Endodermal cell (in vitro differentiated cells): ENCODE results near the gene SEC16A. TPM values are rescaled to one million over a fixed set of nuclear protein-coding genes. Genes with fewer than 3 reads are reported as not detected.
A peak's percentile ranks its signal among the peaks of the same experiment; 100 is the strongest.

Experiments
- DNase-seq: peaks from one replicate; pipeline ENCODE4 v3.0.0-alpha.2; 2017
- H3K27ac ChIP-seq: 2 replicates; pipeline ENCODE4 v1.5.1; 2013; ENCODE audit warnings: mild to moderate bottlenecking, low read depth, low read length, moderate library complexity
- H3K27me3 ChIP-seq: 2 replicates; pipeline ENCODE4 v1.6.1; 2013; ENCODE audit warnings: mild to moderate bottlenecking, low read length, moderate library complexity; ENCODE audit not compliant: insufficient read depth, control insufficient read depth, poor library complexity, severe bottlenecking
- H3K36me3 ChIP-seq: 2 replicates; pipeline ENCODE4 v1.7.0; 2013; ENCODE audit warnings: mild to moderate bottlenecking, low read length, moderate library complexity; ENCODE audit not compliant: control insufficient read depth, insufficient read depth
- H3K4me1 ChIP-seq: one replicate; pipeline ENCODE4 v1.7.0; 2013; ENCODE audit warnings: low read length; ENCODE audit not compliant: control insufficient read depth, insufficient read depth
- H3K4me3 ChIP-seq: 2 replicates; pipeline ENCODE4 v1.5.1; 2013; ENCODE audit warnings: mild to moderate bottlenecking, low read length, moderate library complexity
- H3K9ac ChIP-seq: 2 replicates; pipeline ENCODE4 v1.6.1; 2013; ENCODE audit warnings: mild to moderate bottlenecking, low read length, moderate library complexity; ENCODE audit not compliant: poor library complexity, severe bottlenecking; ENCODE audit errors: extremely low read depth
- H3K9me3 ChIP-seq: 2 replicates; pipeline ENCODE4 v1.6.1; 2013; ENCODE audit warnings: mild to moderate bottlenecking, low read length, moderate library complexity; ENCODE audit not compliant: control insufficient read depth
- H3K27ac Mint-ChIP-seq: 2 replicates; pipeline ENCODE4 v1.8.0; 2020; ENCODE audit warnings: mixed read lengths
- H3K27me3 Mint-ChIP-seq: 2 replicates; pipeline ENCODE4 v1.8.0; 2021; ENCODE audit warnings: mild to moderate bottlenecking, mixed read lengths; ENCODE audit not compliant: insufficient read depth
- H3K36me3 Mint-ChIP-seq: 2 replicates; pipeline ENCODE4 v1.8.0; 2020; ENCODE audit warnings: low read depth, mixed read lengths
- H3K4me1 Mint-ChIP-seq: 2 replicates; pipeline ENCODE4 v1.8.0; 2020; ENCODE audit warnings: mixed read lengths
- H3K4me3 Mint-ChIP-seq: 2 replicates; pipeline ENCODE4 v1.8.0; 2020; ENCODE audit warnings: mild to moderate bottlenecking, moderate library complexity, mixed read lengths
- H3K9me3 Mint-ChIP-seq: 2 replicates; pipeline ENCODE4 v1.8.0; 2020; ENCODE audit warnings: mild to moderate bottlenecking, mixed read lengths
- WGBS, 2 experiments: methylation state at CpG; one replicate each; pipeline versions ENCODE4 v1.1.5 to v1.1.7; 2013; ENCODE audit warnings: missing lambda C conversion rate in 2 of 2, mixed read lengths in 1 of 2; ENCODE audit not compliant: insufficient coverage in 1 of 2, insufficient read length in 1 of 2; 5-methylcytosine and 5-hydroxymethylcytosine counted together
- total RNA-seq, 2 donors: library from RNA; stranded (reverse); fragmentation: NEBNext Ultra II Directional in 1 of 2; extraction: Animal tissue kit (Norgen Biotek cat#: 25700) in 1 of 2; gene quantifications; 2 replicates in 1 of 2; 3 replicates in 1 of 2; pipeline ENCODE4 v1.2.1, GENCODE V29; 2021
- TF ChIP-seq, protein P1 (sequence below): fragments of 200-600 bp; sonication (generic); conservative IDR thresholded peaks from 2 replicates; pipeline ENCODE4 v1.5.0; 2021; ENCODE audit warnings: antibody characterized with exemption, mild to moderate bottlenecking

Gene SEC16A
- total RNA-seq, 2 donors from 2014 or later, result 54.6 to 60.7 TPM

DNA sequence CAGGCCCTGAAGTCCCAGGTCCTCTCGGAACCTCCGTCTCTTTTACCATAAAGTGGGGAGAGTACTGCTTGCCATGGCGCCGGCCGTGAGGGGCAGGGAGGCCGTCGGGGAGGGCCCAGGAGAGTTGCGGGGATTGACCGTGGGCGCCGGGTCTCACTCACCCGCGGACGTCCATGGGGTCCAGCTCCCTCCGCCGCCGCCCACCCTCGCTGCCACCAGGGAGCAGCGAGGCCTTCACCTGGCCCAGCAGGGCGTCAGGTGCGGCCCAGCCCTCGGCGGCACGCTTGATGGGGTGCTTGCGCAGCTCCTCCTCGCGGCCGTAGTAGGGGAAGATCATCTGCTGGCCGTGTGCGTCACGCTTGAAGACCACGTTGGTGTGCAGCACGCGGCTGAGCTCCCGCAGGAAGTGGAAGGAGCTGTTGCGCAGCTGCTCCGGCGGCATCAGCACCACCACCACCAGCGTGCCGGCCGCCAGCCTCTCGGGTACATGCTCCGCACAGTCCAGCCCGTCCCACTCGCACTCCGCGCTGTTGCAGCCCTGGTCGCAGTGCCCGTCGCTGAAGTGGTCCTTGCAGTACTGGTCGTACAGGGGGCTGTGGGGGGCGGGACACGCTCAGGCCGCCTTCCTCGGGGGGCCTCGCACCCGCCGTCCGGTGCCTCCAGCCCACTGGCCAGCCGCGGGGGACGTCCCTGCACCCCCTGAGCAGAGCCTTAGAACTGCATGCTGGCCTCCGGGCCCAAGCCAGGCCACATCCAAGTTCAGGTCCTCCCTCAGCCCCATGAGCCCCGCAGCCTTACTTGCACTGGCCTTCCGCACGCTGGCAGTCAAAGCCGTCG is 21.9 kb upstream of the SEC16A start:
- Histone ChIP-seq H3K36me3 (no peaks in the 10 kb centered on the region), H3K27ac (no peak overlapping the region), H3K4me3 (no peak overlapping the region), H3K9ac (no peak overlapping the region), H3K9me3 (no peaks in the 10 kb centered on the region), H3K4me1 (no peaks in the 10 kb centered on the region), H3K27me3 (no peaks in the 10 kb centered on the region)
- no peak overlapping the region for H3K27ac Mint-ChIP-seq
- H3K27me3 Mint-ChIP-seq, result no peaks in the 10 kb centered on the region
- 95 to 97% methylated on average over 60 to 68 of the region's 68 CpGs for WGBS, 2 experiments
- H3K9me3 Mint-ChIP-seq, result no peaks in the 10 kb centered on the region
- TF ChIP-seq, protein P1, sequence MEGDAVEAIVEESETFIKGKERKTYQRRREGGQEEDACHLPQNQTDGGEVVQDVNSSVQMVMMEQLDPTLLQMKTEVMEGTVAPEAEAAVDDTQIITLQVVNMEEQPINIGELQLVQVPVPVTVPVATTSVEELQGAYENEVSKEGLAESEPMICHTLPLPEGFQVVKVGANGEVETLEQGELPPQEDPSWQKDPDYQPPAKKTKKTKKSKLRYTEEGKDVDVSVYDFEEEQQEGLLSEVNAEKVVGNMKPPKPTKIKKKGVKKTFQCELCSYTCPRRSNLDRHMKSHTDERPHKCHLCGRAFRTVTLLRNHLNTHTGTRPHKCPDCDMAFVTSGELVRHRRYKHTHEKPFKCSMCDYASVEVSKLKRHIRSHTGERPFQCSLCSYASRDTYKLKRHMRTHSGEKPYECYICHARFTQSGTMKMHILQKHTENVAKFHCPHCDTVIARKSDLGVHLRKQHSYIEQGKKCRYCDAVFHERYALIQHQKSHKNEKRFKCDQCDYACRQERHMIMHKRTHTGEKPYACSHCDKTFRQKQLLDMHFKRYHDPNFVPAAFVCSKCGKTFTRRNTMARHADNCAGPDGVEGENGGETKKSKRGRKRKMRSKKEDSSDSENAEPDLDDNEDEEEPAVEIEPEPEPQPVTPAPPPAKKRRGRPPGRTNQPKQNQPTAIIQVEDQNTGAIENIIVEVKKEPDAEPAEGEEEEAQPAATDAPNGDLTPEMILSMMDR, result no peak
- DNase-seq, result no peak
- no peaks in the 10 kb centered on the region for H3K4me1 Mint-ChIP-seq
- no peak overlapping the region for H3K4me3 Mint-ChIP-seq
- H3K36me3 Mint-ChIP-seq, result peaks cover 11% of the 10 kb centered on the region

DNA sequence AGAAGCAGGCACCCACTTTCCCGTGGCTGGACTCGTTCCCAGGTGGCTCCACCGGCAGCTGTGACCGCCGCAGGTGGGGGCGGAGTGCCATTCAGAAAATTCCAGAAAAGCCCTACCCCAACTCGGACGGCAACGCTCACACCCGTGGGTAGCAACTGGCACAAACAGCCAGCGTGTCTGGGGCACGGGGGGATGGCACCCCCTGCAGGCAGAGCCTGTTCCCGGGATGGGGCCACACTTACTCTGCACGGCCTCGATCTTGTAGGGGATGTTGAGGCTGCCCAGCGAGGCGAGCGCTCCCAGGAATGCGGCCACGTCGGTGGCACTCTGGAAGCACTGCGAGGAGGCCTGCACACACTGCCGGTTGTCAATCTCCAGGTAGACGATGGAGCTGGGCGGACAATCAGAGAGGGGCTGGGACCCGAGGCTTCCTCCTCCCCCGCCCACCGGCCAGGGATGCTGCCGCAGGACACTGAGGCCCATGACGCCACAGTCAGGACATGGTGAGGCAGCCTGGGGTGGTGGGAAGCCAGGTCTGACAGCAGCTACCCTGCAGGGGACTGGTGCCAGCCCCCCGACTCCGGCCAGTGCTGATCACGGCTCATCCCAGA is 20.2 kb upstream of the SEC16A start:
- Mint-ChIP-seq H3K27ac (no peak overlapping the region), H3K27me3 (no peaks in the 10 kb centered on the region), H3K4me1 (no peaks in the 10 kb centered on the region), H3K9me3 (no peaks in the 10 kb centered on the region), H3K36me3 (peaks cover 16% of the 10 kb centered on the region), H3K4me3 (no peak overlapping the region)
- no peak for DNase-seq
- 92 to 98% methylated on average over 26 to 33 of the region's 33 CpGs for WGBS, 2 experiments
- no peak overlapping the region for H3K27ac ChIP-seq
- H3K4me3 ChIP-seq, result no peak overlapping the region
- TF ChIP-seq, protein P1, result peak; percentile 40
- no peaks in the 10 kb centered on the region for H3K27me3 ChIP-seq
- no peaks in the 10 kb centered on the region for H3K36me3 ChIP-seq
- no peak overlapping the region for H3K9ac ChIP-seq
- no peaks in the 10 kb centered on the region for H3K9me3 ChIP-seq
- no peaks in the 10 kb centered on the region for H3K4me1 ChIP-seq

DNA sequence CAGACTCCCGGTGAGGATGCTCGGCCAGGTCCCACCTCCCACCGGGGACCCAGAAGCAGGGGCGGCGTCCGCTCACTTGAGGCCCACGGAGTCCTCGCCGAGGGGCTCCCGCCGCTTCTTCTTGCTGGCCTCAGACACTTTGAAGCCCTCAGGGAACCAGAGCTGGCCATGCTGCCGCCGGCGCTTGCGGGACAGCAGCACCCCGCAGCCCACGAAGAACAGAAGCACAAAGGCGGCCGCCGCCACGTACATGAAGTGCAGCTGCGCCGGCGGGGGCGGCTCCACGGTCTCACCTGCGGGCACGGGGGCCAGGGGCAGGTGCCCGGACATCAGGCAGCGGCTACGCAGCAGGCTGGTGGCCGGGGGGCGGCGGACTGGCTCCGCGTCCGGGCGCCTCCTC is 19.4 kb upstream of the SEC16A start:
- no peak for DNase-seq
- no peaks in the 10 kb centered on the region for H3K9me3 Mint-ChIP-seq
- no peaks in the 10 kb centered on the region for H3K27me3 Mint-ChIP-seq
- Histone ChIP-seq H3K36me3 (no peaks in the 10 kb centered on the region), H3K4me1 (no peaks in the 10 kb centered on the region), H3K4me3 (no peak overlapping the region), H3K9ac (no peak overlapping the region), H3K27ac (no peak overlapping the region), H3K27me3 (no peaks in the 10 kb centered on the region), H3K9me3 (no peaks in the 10 kb centered on the region)
- H3K4me3 Mint-ChIP-seq, result no peak overlapping the region
- TF ChIP-seq, protein P1, result no peak
- peaks cover 16% of the 10 kb centered on the region for H3K36me3 Mint-ChIP-seq
- H3K27ac Mint-ChIP-seq, result no peak overlapping the region
- no peaks in the 10 kb centered on the region for H3K4me1 Mint-ChIP-seq
- WGBS, 2 experiments, result 95% methylated on average over 27 to 38 of the region's 38 CpGs
